Activated CD8-positive, alpha-beta T cell treated with anti-CD3 and anti-CD28 coated beads for 36 hours (primary cell): ENCODE data around the gene ADAMTSL3. TPM values are rescaled to one million over a fixed set of nuclear protein-coding genes. Genes with fewer than 3 reads are reported as not detected.

ENCODE experiments used
- ATAC-seq: fragments of 200-7000 bp; cut with Tn5 transposase; one replicate; pipeline ENCODE4 v1.10.0; 2021; ENCODE audit warnings: mild to moderate bottlenecking, moderate library complexity
- CTCF ChIA-PET: fragments of 350-600 bp; sonication (Branson Sonifier 250); formaldehyde crosslinking; loops from one replicate; lab custom pipeline; 2021; ENCODE audit warnings: antibody characterized with exemption; lab: Charles Lee
- POLR2A ChIA-PET: fragments of 350-600 bp; sonication (Branson Sonifier 250); formaldehyde crosslinking; loops from one replicate; lab custom pipeline; 2021; ENCODE audit warnings: antibody characterized with exemption; lab: Charles Lee
- DNase-seq: peaks from one replicate; pipeline ENCODE4 v3.0.0-alpha.2; 2020
- H3K27ac Mint-ChIP-seq: one replicate; pipeline ENCODE4 v1.8.0; 2021; ENCODE audit warnings: mild to moderate bottlenecking, mixed read lengths
- H3K27me3 Mint-ChIP-seq: one replicate; pipeline ENCODE4 v1.8.0; 2021; ENCODE audit warnings: mixed read lengths
- H3K36me3 Mint-ChIP-seq: one replicate; pipeline ENCODE4 v1.8.0; 2021; ENCODE audit warnings: low read depth, mixed read lengths
- H3K4me1 Mint-ChIP-seq: one replicate; pipeline ENCODE4 v1.8.0; 2021; ENCODE audit warnings: low read depth, mixed read lengths
- H3K4me3 Mint-ChIP-seq: one replicate; pipeline ENCODE4 v1.8.0; 2021; ENCODE audit warnings: mild to moderate bottlenecking, moderate library complexity, mixed read lengths
- H3K9me3 Mint-ChIP-seq: one replicate; pipeline ENCODE4 v1.8.0; 2021; ENCODE audit warnings: mixed read lengths
- CTCF ChIP-seq: fragments of 200-600 bp; IDR thresholded peaks from one replicate; pipeline ENCODE4 v1.8.0; 2022; ENCODE audit warnings: antibody characterized with exemption, mild to moderate bottlenecking
- intact Hi-C: fragments of 100-400 bp; cut with micrococcal nuclease; formaldehyde crosslinking; loops from one replicate; pipeline ENCODE4 v1.10.0; 2022
- total RNA-seq, 2 experiments: library from RNA; stranded (reverse); gene quantifications; one replicate each; pipeline ENCODE4 v1.2.3, GENCODE V29; 2021

ADAMTSL3 gene
- total RNA-seq, 2 experiments from 2014 or later, result not detected

DNA sequence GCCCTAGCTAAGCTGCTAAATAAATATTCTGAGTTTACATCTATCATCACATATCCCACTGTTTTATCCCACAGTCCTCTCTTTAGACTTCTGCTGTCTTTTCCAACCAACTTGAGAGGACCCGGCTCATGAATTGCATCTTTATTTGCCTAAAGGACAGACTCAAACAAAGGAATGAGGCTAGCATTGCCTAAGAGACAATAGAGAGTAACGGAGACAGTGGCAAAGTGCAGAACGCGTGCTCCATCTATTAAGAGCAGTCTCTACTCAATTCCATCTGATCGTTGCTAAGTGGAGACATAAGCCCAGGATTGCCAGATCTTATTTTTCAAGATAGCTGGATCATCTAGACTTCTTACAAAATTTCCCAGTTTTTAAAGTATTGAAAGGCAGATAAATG lies 2.3 kb downstream of the ADAMTSL3 start:
- DNase-seq (no peak), ATAC-seq (no peak)
- H3K27me3 Mint-ChIP-seq, result peaks cover 28% of the 10 kb centered on the region
- no peak for TF ChIP-seq CTCF
- no peaks in the 10 kb centered on the region for H3K9me3 Mint-ChIP-seq
- H3K27ac Mint-ChIP-seq, result no peak overlapping the region
- no peak overlapping the region for H3K4me3 Mint-ChIP-seq
- H3K36me3 Mint-ChIP-seq, result no peaks in the 10 kb centered on the region
- CTCF ChIA-PET, result no interaction called here
- intact Hi-C loops, result no loop called here
- H3K4me1 Mint-ChIP-seq, result no peaks in the 10 kb centered on the region
- POLR2A ChIA-PET, result no interaction called here

- Mint-ChIP-seq H3K27me3 (peaks cover 27% of the 10 kb centered on the region), H3K36me3 (no peaks in the 10 kb centered on the region), H3K4me1 (no peaks in the 10 kb centered on the region), H3K27ac (no peak overlapping the region), H3K9me3 (no peaks in the 10 kb centered on the region), H3K4me3 (no peak overlapping the region)
- intact Hi-C loops, result no loop called here
- ChIA-PET CTCF (interaction anchor here (1.1 kb wide), 1 partner anchor 366 kb away, joined by 3 read pairs; no protein-coding TSS in a partner anchor), POLR2A (no interaction called here)
- no peak for TF ChIP-seq CTCF
- no peak for ATAC-seq
- DNase-seq, result no peak
Measured at GRCh38 chr15:83656943-83657528, 3.1 kb downstream of the ADAMTSL3 start.

GRCh38 chr15:83657549-83657948 lies 3.6 kb downstream of the ADAMTSL3 start:
- ATAC-seq (no peak), DNase-seq (no peak)
- Mint-ChIP-seq H3K4me3 (no peak overlapping the region), H3K36me3 (no peaks in the 10 kb centered on the region), H3K27me3 (peaks cover 24% of the 10 kb centered on the region), H3K9me3 (no peaks in the 10 kb centered on the region), H3K4me1 (no peaks in the 10 kb centered on the region), H3K27ac (no peak overlapping the region)
- no peak for TF ChIP-seq CTCF
- intact Hi-C loops, result no loop called here
- ChIA-PET POLR2A (no interaction called here), CTCF (interaction anchor here (1.1 kb wide), 1 partner anchor 366 kb away, joined by 3 read pairs; no protein-coding TSS in a partner anchor)

GRCh38 chr15:83658430-83659416 lies 4.8 kb downstream of the ADAMTSL3 start:
- TF ChIP-seq CTCF, result no peak
- H3K27me3 Mint-ChIP-seq, result peaks cover 18% of the 10 kb centered on the region
- no peak for DNase-seq
- ATAC-seq, result no peak
- H3K4me3 Mint-ChIP-seq, result no peak overlapping the region
- no peaks in the 10 kb centered on the region for H3K4me1 Mint-ChIP-seq
- POLR2A ChIA-PET, result no interaction called here
- CTCF ChIA-PET, result no interaction called here
- no peaks in the 10 kb centered on the region for H3K9me3 Mint-ChIP-seq
- intact Hi-C loops, result no loop called here
- no peaks in the 10 kb centered on the region for H3K36me3 Mint-ChIP-seq
- H3K27ac Mint-ChIP-seq, result no peak overlapping the region

GRCh38 chr15:83659417-83659812 lies 5.5 kb downstream of the ADAMTSL3 start:
- TF ChIP-seq CTCF, result no peak
- ATAC-seq, result no peak
- intact Hi-C loops, result no loop called here
- H3K9me3 Mint-ChIP-seq, result no peaks in the 10 kb centered on the region
- no peaks in the 10 kb centered on the region for H3K36me3 Mint-ChIP-seq
- H3K27me3 Mint-ChIP-seq, result peaks cover 17% of the 10 kb centered on the region
- ChIA-PET CTCF (no interaction called here), POLR2A (no interaction called here)
- no peak overlapping the region for H3K4me3 Mint-ChIP-seq
- no peak overlapping the region for H3K27ac Mint-ChIP-seq
- no peak for DNase-seq
- no peaks in the 10 kb centered on the region for H3K4me1 Mint-ChIP-seq
